ACC112 (cell line): ENCODE measurements around the gene PLA2G15.

Experiments used
- H2AFZ ChIP-seq: fragments of 200-600 bp; sonication (generic); one replicate; pipeline ENCODE4 v1.6.0; 2017; ENCODE audit warnings: antibody characterized with exemption, low read length; ENCODE audit not compliant: unreplicated experiment
- H3K27ac ChIP-seq: fragments of 200-600 bp; sonication (generic); 2 replicates; pipeline ENCODE4 v1.5.1; 2014; ENCODE audit warnings: low read depth, mild to moderate bottlenecking, antibody characterized with exemption, low read length, moderate library complexity
- H3K27me3 ChIP-seq: fragments of 200-600 bp; sonication (generic); 2 replicates; pipeline ENCODE4 v1.6.1; 2014; ENCODE audit warnings: mild to moderate bottlenecking, antibody characterized with exemption, low read length, moderate library complexity, mixed read lengths; ENCODE audit not compliant: insufficient read depth
- H3K36me3 ChIP-seq: fragments of 200-600 bp; sonication (generic); 2 replicates; pipeline ENCODE4 v1.6.1; 2016; ENCODE audit warnings: mild to moderate bottlenecking, antibody characterized with exemption, low read length, moderate library complexity, mixed read lengths; ENCODE audit not compliant: insufficient read depth
- H3K4me1 ChIP-seq: fragments of 200-600 bp; sonication (generic); one replicate; pipeline ENCODE4 v1.6.1; 2016; ENCODE audit warnings: low read length, mixed read lengths; ENCODE audit not compliant: insufficient read depth, unreplicated experiment, control insufficient read depth
- H3K4me3 ChIP-seq: fragments of 200-600 bp; sonication (generic); 2 replicates; pipeline ENCODE4 v1.5.1; 2014; ENCODE audit warnings: mild to moderate bottlenecking, low read depth, low read length
- H3K79me2 ChIP-seq: fragments of 200-600 bp; sonication (generic); one replicate; pipeline ENCODE4 v1.6.0; 2016; ENCODE audit warnings: low read length; ENCODE audit not compliant: control insufficient read depth, unreplicated experiment, insufficient read depth

PLA2G15 gene

DNA sequence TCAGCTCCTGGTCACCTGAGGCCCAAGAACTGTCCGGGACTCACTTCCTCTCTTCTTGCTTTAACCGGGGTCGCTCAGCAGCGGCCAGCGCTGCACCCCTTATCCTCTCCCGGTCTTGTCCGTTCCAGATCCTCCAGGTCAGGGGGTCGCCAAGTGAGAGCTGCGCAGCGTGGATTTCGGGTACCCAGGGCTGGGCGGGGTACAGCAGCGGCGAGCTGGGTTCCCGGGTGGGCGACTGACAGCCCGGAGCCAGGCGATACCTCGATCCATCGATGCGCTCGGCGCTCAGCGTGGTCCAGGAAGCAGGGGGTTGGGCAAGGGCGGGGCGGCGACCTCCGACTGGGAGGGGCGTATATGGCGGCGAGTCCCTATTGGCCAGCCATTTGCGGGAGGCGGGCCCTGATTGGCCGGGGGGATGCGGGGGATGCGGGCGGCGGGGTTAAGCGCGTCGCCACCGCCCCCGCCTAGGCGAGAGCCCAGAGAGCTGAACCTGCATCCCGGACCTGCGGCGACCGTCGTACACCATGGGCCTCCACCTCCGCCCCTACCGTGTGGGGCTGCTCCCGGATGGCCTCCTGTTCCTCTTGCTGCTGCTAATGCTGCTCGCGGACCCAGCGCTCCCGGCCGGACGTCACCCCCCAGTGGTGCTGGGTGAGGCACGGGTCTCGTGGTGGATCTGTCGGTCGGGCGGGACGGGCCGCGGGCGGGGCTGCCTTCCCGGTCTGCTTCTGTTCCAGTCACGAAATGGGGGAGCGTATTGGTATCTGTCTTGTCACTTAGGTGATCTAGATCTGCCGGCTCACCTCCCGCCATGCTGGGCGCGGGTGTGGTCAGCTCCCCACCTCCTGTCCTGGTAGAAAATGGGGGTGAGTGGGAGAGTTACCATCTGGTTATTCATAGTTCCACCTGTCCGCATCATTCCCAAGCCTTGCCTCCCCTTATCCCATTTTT is at the start of gene PLA2G15:
Gene PLA2G15, plus strand, starts transcription at position 471 of the 951 bp plus-strand sequence. Its CDS starts 54 bp downstream, at position 525.
- no peak within 1 kb of the TSS for H3K27ac ChIP-seq
- H3K36me3 ChIP-seq: no peaks in the 10 kb centered on the region
- peak within 1 kb of the TSS; percentile 90 for H2AFZ ChIP-seq

GRCh38 chr16:68197250-68197649 is 47.9 kb upstream of the PLA2G15 start:
- H2AFZ ChIP-seq: no peak overlapping the region
- no peak overlapping the region for H3K27ac ChIP-seq
- H3K4me1 ChIP-seq: peaks cover 17% of the 10 kb centered on the region
- peaks cover 11% of the 10 kb centered on the region for H3K79me2 ChIP-seq
- no peaks in the 10 kb centered on the region; the same call in 1 of the 2 replicates for H3K36me3 ChIP-seq
- H3K27me3 ChIP-seq: no peaks in the 10 kb centered on the region
- H3K4me3 ChIP-seq: no peak overlapping the region

More for the DNA sequence above, at the start of gene PLA2G15:
- Histone ChIP-seq H3K79me2 (peaks cover 20% of the 10 kb centered on the region), H3K27me3 (no peaks in the 10 kb centered on the region), H3K4me1 (peaks cover 18% of the 10 kb centered on the region), H3K4me3 (peak within 1 kb of the TSS; percentile 94)

DNA sequence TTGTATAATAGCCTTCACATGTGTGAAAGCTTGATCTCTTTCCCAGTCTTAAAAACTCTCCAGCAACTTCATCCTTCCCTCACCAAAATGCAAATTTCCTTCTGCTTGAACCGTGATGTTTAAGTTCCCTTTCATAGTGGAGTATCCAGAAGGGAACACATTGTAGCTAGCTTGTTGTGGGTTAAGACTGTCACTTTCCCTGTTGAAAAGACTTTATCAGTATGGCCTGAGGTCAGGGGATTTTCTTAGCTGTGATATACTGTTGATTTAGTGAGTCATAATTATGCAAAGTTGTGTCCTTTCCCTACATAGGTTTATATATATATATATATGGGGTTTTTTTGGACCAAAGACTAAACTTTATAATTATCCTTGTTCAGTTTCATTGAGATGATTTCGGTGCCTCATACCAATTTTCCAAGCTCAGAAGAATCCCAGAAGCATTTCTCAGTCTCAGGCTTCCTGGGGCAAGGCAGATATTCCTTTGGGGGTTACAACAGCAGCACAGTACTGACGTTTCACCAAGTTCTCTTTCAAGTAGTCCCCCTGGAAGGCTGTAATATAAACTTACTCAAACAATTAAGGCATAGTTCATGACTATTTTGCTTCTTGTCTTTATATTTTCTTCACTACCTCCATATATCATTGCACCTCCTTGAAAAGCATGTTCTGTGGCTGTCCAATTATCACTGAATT is 44.9 kb upstream of the PLA2G15 start:
- no peak overlapping the region for H2AFZ ChIP-seq
- H3K4me3 ChIP-seq: no peak overlapping the region
- peak overlapping the region; percentile 65 for H3K27ac ChIP-seq
- peaks cover 17% of the 10 kb centered on the region for H3K4me1 ChIP-seq
- peaks cover 11% of the 10 kb centered on the region for H3K79me2 ChIP-seq
- H3K27me3 ChIP-seq: no peaks in the 10 kb centered on the region
- H3K36me3 ChIP-seq: no peaks in the 10 kb centered on the region; the same call in 1 of the 2 replicates

DNA sequence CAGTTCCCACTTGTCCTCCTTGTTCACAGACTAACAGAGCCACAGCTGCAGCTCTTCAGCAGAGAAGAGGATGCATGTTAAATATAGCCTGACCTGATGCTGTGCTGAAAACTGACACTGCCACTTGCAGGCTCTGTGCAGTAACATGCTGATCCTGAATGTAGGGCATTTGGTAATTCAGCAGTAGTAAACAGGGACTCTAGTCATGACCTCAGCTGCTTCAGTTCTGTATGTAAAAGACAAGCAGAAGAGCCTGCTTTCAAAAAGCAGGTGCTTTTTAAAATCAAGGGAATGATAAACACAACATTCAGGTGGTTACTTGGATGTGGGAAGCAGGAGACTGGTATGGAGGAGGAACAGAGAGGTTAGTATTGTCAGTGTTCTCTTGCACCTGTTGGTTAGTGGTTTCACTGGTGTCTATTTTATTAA is 43.1 kb upstream of the PLA2G15 start:
- H3K4me3 ChIP-seq: no peak overlapping the region
- H2AFZ ChIP-seq: no peak overlapping the region
- peaks cover 11% of the 10 kb centered on the region for H3K79me2 ChIP-seq
- H3K27ac ChIP-seq: no peak overlapping the region
- H3K4me1 ChIP-seq: peaks cover 17% of the 10 kb centered on the region
- no peaks in the 10 kb centered on the region for H3K27me3 ChIP-seq
- H3K36me3 ChIP-seq: no peaks in the 10 kb centered on the region; the same call in 1 of the 2 replicates

GRCh38 chr16:68206245-68206644 is 38.9 kb upstream of the PLA2G15 start:
- H3K27me3 ChIP-seq: no peaks in the 10 kb centered on the region
- H3K27ac ChIP-seq: no peak overlapping the region
- H2AFZ ChIP-seq: no peak overlapping the region
- peaks cover under 1% of the 10 kb centered on the region for H3K4me1 ChIP-seq
- H3K4me3 ChIP-seq: no peak overlapping the region
- H3K36me3 ChIP-seq: no peaks in the 10 kb centered on the region
- peaks cover 10% of the 10 kb centered on the region for H3K79me2 ChIP-seq

DNA sequence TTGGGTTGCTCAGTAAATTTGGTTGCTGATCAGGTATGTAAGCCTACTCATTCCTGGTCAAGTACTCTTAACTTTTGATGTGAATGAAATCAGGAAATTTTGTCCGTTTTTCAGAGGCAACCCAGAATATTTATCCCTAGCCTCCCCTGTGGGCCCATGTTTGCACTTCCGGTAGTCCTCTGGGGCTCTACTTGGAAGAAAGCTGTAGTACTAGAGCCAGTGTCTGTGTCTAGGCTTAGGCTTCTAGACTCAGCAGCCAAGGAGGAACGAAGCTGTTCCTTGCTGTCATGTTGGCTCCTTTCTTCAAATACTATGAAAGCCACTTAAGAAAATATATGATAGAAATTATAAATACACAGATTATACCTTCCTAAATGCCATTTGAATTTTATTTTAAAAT is 30.4 kb upstream of the PLA2G15 start:
- no peaks in the 10 kb centered on the region for H3K36me3 ChIP-seq
- peaks cover 13% of the 10 kb centered on the region for H3K79me2 ChIP-seq
- no peak overlapping the region for H3K27ac ChIP-seq

GRCh38 chr16:68215302-68215701 is 29.9 kb upstream of the PLA2G15 start:
- Histone ChIP-seq H3K79me2 (peaks cover 13% of the 10 kb centered on the region), H3K27me3 (no peaks in the 10 kb centered on the region), H3K27ac (no peak overlapping the region), H2AFZ (no peak overlapping the region), H3K36me3 (no peaks in the 10 kb centered on the region), H3K4me3 (no peak overlapping the region), H3K4me1 (no peaks in the 10 kb centered on the region)

More for the DNA sequence above, 30.4 kb upstream of the PLA2G15 start:
- H3K27me3 ChIP-seq: no peaks in the 10 kb centered on the region
- no peak overlapping the region for H2AFZ ChIP-seq
- H3K4me1 ChIP-seq: no peaks in the 10 kb centered on the region
- H3K4me3 ChIP-seq: no peak overlapping the region

DNA sequence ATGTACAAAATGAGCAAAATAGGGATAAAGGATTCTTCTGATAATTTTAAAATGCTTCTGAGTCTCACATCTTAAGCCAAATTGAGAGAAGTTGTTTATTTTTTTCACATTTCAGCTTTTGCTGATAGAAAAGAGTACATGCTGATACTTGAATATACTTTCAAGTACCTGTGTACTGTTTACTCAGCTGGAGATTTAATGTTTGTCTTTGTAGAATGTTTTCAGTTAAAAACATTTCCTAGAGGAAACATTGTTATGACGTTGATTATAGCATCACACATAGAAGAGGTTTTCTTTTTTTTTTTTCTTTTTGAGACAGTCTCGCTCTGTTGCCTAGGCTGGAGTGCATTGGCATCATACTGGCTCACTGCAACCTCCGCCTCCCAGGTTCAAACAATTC is 28.9 kb upstream of the PLA2G15 start:
- Histone ChIP-seq H3K27ac (no peak overlapping the region), H3K27me3 (no peaks in the 10 kb centered on the region), H2AFZ (no peak overlapping the region), H3K4me1 (no peaks in the 10 kb centered on the region), H3K4me3 (no peak overlapping the region), H3K36me3 (no peaks in the 10 kb centered on the region), H3K79me2 (peaks cover 13% of the 10 kb centered on the region)

DNA sequence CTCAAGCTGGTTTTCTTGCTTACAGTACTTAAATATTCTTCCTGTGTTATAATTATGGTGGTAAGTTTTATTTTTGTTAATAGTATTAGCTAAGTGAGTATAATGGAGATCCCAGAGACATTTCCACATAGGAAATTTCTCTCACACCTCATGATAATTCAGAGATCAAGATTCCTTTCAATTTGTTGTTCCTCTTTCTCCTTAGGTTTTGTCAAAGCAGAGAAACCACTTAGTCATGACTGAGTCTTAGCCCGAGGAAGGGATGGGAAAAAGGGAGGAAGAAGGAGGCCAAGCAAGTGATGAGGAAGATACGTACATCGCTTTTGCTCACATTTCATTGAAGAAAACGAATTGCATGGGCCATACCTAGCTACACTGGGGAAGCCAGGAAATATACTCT is 27.7 kb upstream of the PLA2G15 start:
- Histone ChIP-seq H3K36me3 (no peaks in the 10 kb centered on the region), H3K4me1 (no peaks in the 10 kb centered on the region), H3K27ac (no peak overlapping the region), H2AFZ (no peak overlapping the region), H3K4me3 (no peak overlapping the region), H3K27me3 (no peaks in the 10 kb centered on the region), H3K79me2 (peaks cover 4% of the 10 kb centered on the region)

DNA sequence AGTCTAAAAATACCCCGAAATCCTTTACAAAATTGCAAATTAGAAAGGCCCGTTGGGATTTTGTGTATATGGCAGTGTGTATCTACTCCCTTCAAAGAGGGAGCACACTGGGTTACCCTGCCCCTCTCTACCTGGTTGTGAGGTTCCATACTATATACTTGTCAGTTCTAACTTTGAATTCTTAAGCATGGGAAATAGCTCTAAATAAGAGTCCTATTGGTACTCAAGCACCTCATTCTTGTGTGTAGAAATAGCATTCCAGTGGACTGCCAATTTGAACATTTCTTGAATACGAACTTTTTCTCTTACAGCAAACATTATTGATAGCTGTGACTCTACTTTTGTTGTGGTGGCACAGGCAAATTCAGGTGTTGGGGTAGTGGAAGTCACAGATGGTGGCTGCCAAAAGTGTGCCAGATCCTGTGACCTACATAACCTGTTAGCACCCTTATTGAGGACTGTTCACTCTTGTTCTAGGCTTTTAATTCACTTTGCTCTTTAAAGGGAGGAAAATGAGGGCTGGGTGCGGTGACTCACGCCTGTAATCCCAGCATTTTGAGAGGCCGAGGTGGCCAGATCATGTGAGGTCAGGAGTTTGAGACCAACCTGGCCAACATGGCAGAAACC is 25.3 kb upstream of the PLA2G15 start:
- no peaks in the 10 kb centered on the region for H3K27me3 ChIP-seq
- H3K79me2 ChIP-seq: no peaks in the 10 kb centered on the region
- no peak overlapping the region for H3K27ac ChIP-seq
- H3K36me3 ChIP-seq: no peaks in the 10 kb centered on the region
- H2AFZ ChIP-seq: no peak overlapping the region
- no peaks in the 10 kb centered on the region for H3K4me1 ChIP-seq
- H3K4me3 ChIP-seq: no peak overlapping the region
